OCI-LY7 (cell line): ENCODE results near the gene KCNAB3.

Experiments used
- EZH2phosphoT487 ChIP-seq: fragments of 200-600 bp; sonication (generic); IDR thresholded peaks from 2 replicates; pipeline ENCODE4 v1.6.1; 2018; ENCODE audit warnings: low read depth, borderline replicate concordance, mild to moderate bottlenecking, mixed run types, antibody characterized with exemption, low read length, moderate library complexity, mixed read lengths
- TF ChIP-seq, protein P1 (sequence below): fragments of 200-600 bp; sonication (generic); conservative IDR thresholded peaks from 2 replicates; pipeline ENCODE4 v1.5.1; 2014; ENCODE audit warnings: mild to moderate bottlenecking, antibody characterized with exemption, low read length, moderate library complexity, mixed read lengths

DNA sequence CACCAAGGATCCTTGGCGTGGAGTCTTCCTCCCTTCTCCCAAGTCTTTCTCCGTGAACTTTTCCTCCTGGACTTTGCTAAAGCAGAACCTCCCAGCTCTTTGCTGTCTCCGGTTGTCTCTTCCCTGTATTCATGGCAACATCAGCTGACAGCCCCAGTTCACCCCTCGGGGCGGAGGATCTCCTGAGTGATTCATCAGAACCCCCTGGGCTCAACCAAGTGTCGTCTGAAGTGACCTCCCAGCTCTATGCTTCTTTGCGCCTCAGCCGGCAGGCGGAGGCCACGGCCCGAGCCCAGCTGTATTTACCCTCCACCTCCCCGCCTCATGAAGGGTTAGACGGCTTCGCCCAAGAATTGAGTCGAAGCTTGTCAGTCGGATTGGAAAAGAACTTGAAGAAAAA lies 3.3 kb upstream of the KCNAB3 start:
- TF ChIP-seq EZH2phosphoT487 = no peak
- TF ChIP-seq, protein P1, sequence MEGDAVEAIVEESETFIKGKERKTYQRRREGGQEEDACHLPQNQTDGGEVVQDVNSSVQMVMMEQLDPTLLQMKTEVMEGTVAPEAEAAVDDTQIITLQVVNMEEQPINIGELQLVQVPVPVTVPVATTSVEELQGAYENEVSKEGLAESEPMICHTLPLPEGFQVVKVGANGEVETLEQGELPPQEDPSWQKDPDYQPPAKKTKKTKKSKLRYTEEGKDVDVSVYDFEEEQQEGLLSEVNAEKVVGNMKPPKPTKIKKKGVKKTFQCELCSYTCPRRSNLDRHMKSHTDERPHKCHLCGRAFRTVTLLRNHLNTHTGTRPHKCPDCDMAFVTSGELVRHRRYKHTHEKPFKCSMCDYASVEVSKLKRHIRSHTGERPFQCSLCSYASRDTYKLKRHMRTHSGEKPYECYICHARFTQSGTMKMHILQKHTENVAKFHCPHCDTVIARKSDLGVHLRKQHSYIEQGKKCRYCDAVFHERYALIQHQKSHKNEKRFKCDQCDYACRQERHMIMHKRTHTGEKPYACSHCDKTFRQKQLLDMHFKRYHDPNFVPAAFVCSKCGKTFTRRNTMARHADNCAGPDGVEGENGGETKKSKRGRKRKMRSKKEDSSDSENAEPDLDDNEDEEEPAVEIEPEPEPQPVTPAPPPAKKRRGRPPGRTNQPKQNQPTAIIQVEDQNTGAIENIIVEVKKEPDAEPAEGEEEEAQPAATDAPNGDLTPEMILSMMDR = peak; percentile 39; the same call in 1 of the 2 replicates
